Measurements from ENCODE around the gene FCHSD2. TPM values are rescaled to one million over a fixed set of nuclear protein-coding genes. Genes with fewer than 3 reads are reported as not detected.
"Not testable (repeated sequence)": the region's sequence is repeated elsewhere in the genome, so short reads cannot be mapped to it uniquely, and the experiment has no call there.

The FCHSD2 gene
- total RNA-seq, 2 donors from 2014 or later: 14.0 to 17.6 TPM

DNA sequence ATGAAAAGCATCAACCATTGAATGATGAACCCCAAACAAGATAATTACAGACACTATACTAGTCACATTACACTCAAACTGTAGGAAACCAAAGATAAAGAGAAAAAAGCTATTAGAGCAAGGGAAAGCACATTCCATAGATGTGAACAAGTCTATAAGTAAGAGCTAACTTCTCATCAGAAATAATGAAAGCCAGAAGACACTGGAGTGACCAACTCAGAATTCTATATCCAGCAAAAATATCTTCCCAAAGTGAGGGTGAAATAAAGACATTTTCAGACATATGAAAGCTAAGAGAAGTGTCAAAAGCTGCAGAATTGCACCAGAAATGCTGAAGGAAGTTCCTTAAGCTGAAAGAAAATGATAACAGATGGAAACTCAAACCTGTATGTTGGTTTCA lies 17.3 kb downstream of the FCHSD2 start:
- Histone ChIP-seq H3K27me3 (ENCODE audit: control insufficient read depth, insufficient read depth, low read length, poor library complexity, severe bottlenecking) (no peaks in the 10 kb centered on the region), H3K36me3 (ENCODE audit: control insufficient read depth, insufficient read depth, low read length) (no peaks in the 10 kb centered on the region), H3K4me1 (ENCODE audit: control insufficient read depth, insufficient read depth, low read length) (no peaks in the 10 kb centered on the region), H3K9me3 (ENCODE audit: control insufficient read depth, low read length) (no peaks in the 10 kb centered on the region), H3K9ac (ENCODE audit: extremely low read depth, low read length, poor library complexity, severe bottlenecking) (no peak overlapping the region), H3K27ac (ENCODE audit: low read depth, low read length) (no peak overlapping the region), H3K4me3 (ENCODE audit: low read length) (no peak overlapping the region)
- Mint-ChIP-seq H3K27ac (no peak overlapping the region), H3K4me1 (peaks cover 2% of the 10 kb centered on the region), H3K9me3 (peaks cover 4% of the 10 kb centered on the region), H3K36me3 (ENCODE audit: low read depth) (peaks cover 9% of the 10 kb centered on the region), H3K4me3 (no peak overlapping the region), H3K27me3 (ENCODE audit: insufficient read depth) (no peaks in the 10 kb centered on the region)
- no peak for DNase-seq
- TF ChIP-seq, protein P1, sequence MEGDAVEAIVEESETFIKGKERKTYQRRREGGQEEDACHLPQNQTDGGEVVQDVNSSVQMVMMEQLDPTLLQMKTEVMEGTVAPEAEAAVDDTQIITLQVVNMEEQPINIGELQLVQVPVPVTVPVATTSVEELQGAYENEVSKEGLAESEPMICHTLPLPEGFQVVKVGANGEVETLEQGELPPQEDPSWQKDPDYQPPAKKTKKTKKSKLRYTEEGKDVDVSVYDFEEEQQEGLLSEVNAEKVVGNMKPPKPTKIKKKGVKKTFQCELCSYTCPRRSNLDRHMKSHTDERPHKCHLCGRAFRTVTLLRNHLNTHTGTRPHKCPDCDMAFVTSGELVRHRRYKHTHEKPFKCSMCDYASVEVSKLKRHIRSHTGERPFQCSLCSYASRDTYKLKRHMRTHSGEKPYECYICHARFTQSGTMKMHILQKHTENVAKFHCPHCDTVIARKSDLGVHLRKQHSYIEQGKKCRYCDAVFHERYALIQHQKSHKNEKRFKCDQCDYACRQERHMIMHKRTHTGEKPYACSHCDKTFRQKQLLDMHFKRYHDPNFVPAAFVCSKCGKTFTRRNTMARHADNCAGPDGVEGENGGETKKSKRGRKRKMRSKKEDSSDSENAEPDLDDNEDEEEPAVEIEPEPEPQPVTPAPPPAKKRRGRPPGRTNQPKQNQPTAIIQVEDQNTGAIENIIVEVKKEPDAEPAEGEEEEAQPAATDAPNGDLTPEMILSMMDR (conservative IDR thresholded peaks at IDR 0.05): no peak

DNA sequence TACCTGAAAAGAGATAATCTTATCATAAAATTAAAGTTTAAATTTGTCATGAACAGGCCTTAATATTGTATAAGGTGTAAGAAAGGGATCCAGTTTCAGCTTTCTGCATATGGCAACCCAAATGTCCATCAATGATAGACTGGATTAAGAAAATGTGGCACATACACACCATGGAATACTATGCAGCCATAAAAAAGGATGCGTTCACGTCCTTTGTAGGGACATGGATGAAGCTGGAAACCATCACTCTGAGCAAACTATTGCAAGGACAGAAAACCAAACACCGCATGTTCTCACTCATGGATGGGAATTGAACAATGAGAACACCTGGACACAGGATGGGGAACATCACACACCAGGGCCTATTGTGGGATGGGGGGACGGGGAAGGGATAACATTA lies 18.2 kb downstream of the FCHSD2 start:
- not testable (repeated sequence) for H3K27me3 ChIP-seq (ENCODE audit: control insufficient read depth, insufficient read depth, low read length, poor library complexity, severe bottlenecking); H3K27me3 Mint-ChIP-seq (ENCODE audit: insufficient read depth); H3K36me3 ChIP-seq (ENCODE audit: control insufficient read depth, insufficient read depth, low read length); H3K4me1 Mint-ChIP-seq; H3K4me3 Mint-ChIP-seq; H3K4me1 ChIP-seq (ENCODE audit: control insufficient read depth, insufficient read depth, low read length); H3K27ac ChIP-seq (ENCODE audit: low read depth, low read length); H3K4me3 ChIP-seq (ENCODE audit: low read length); H3K9me3 Mint-ChIP-seq; H3K36me3 Mint-ChIP-seq (ENCODE audit: low read depth); DNase-seq; H3K9ac ChIP-seq (ENCODE audit: extremely low read depth, low read length, poor library complexity, severe bottlenecking); H3K9me3 ChIP-seq (ENCODE audit: control insufficient read depth, low read length); H3K27ac Mint-ChIP-seq
- WGBS, 2 experiments (ENCODE audit: insufficient coverage in 1 of 2, insufficient read length in 1 of 2): 78 to 96% methylated on average over 2 to 4 of the region's 4 CpGs

DNA sequence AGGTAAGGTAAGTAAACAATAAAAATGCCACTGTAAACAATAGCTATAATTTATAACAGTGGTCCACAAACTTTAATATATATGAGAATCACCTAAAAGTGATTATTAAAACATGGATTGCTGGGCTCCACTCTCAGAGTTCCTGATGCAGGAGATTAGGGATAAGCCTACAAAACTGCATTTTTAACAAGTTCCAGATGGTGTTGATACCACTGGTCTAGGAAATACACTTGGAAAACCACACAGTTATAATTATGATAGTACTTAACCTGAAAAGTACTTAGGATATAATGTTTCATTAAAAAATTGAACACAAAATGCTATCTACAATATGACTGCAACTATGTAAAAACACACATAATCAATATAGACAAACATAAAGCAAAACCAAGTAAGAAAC lies 20.4 kb downstream of the FCHSD2 start:
- H3K27me3 Mint-ChIP-seq (ENCODE audit: insufficient read depth): no peaks in the 10 kb centered on the region
- H3K36me3 Mint-ChIP-seq (ENCODE audit: low read depth): peaks cover 4% of the 10 kb centered on the region
- no peaks in the 10 kb centered on the region for H3K4me1 ChIP-seq (ENCODE audit: control insufficient read depth, insufficient read depth, low read length)
- H3K36me3 ChIP-seq (ENCODE audit: control insufficient read depth, insufficient read depth, low read length): no peaks in the 10 kb centered on the region
- H3K9ac ChIP-seq (ENCODE audit: extremely low read depth, low read length, poor library complexity, severe bottlenecking): no peak overlapping the region
- H3K9me3 ChIP-seq (ENCODE audit: control insufficient read depth, low read length): no peaks in the 10 kb centered on the region
- no peaks in the 10 kb centered on the region for H3K9me3 Mint-ChIP-seq
- H3K27me3 ChIP-seq (ENCODE audit: control insufficient read depth, insufficient read depth, low read length, poor library complexity, severe bottlenecking): no peaks in the 10 kb centered on the region
- H3K4me1 Mint-ChIP-seq: no peaks in the 10 kb centered on the region
- H3K27ac ChIP-seq (ENCODE audit: low read depth, low read length): no peak overlapping the region
- H3K4me3 Mint-ChIP-seq: no peak overlapping the region
- no peak overlapping the region for H3K4me3 ChIP-seq (ENCODE audit: low read length)
- no peak overlapping the region for H3K27ac Mint-ChIP-seq
- no peak for DNase-seq
- TF ChIP-seq, protein P1 (conservative IDR thresholded peaks at IDR 0.05): no peak

DNA sequence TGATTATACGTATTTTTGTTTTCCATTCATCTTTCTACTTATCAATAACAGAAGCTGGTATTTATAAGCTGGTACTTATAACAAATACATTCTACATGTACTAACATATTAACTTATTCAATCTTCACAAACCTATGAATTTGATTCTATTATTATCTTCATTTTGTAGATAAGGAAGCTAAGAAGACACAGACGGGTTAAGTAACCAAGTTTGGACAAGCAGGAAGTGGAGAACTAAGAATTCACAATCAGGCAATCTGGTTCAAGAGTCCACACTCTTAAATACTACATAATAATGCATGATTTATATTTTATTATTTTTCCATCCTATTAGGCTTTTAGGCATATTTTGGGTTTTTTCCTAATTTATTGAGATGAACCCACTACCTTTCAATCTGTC lies 25.0 kb downstream of the FCHSD2 start:
- H3K9me3 Mint-ChIP-seq: no peaks in the 10 kb centered on the region
- no peak overlapping the region for H3K4me3 ChIP-seq (ENCODE audit: low read length)

More for the DNA sequence above, 25.0 kb downstream of the FCHSD2 start:
- DNase-seq: no peak
- H3K27me3 Mint-ChIP-seq (ENCODE audit: insufficient read depth): no peaks in the 10 kb centered on the region
- no peaks in the 10 kb centered on the region for H3K4me1 ChIP-seq (ENCODE audit: control insufficient read depth, insufficient read depth, low read length)
- H3K9me3 ChIP-seq (ENCODE audit: control insufficient read depth, low read length): no peaks in the 10 kb centered on the region
- no peak overlapping the region for H3K9ac ChIP-seq (ENCODE audit: extremely low read depth, low read length, poor library complexity, severe bottlenecking)
- no peak overlapping the region for H3K27ac Mint-ChIP-seq
- H3K36me3 Mint-ChIP-seq (ENCODE audit: low read depth): no peaks in the 10 kb centered on the region
- H3K27me3 ChIP-seq (ENCODE audit: control insufficient read depth, insufficient read depth, low read length, poor library complexity, severe bottlenecking): no peaks in the 10 kb centered on the region
- no peak overlapping the region for H3K4me3 Mint-ChIP-seq
- 100% methylated on average over 2 of the region's 2 CpGs; no CpG with 5 or more reads in 1 of the 2 experiments for WGBS, 2 experiments (ENCODE audit: insufficient coverage in 1 of 2, insufficient read length in 1 of 2)
- H3K36me3 ChIP-seq (ENCODE audit: control insufficient read depth, insufficient read depth, low read length): no peaks in the 10 kb centered on the region
- H3K27ac ChIP-seq (ENCODE audit: low read depth, low read length): no peak overlapping the region
- H3K4me1 Mint-ChIP-seq: no peaks in the 10 kb centered on the region
- TF ChIP-seq, protein P1 (conservative IDR thresholded peaks at IDR 0.05): no peak
